Naive thymus-derived CD8-positive, alpha-beta T cell (primary cell): ENCODE data around the gene SLC8A3. TPM values are rescaled to one million over a fixed set of nuclear protein-coding genes. Genes with fewer than 3 reads are reported as not detected.

Experiments used
- ATAC-seq, 2 donors: fragments of 150-1000 bp; cut with Tn5 transposase in 1 of 2; sonication (Bioruptor Pico), chemical (Tn5 transposase) in 1 of 2; 1 replicate in 1 of 2; 2 replicates in 1 of 2; pipeline ENCODE4 v1.10.0; 2021; ENCODE audit warnings: mild to moderate bottlenecking in 2 of 2, moderate library complexity in 2 of 2
- POLR2A ChIA-PET: fragments of 350-600 bp; sonication (Branson Sonifier 250); formaldehyde crosslinking; loops from one replicate; lab custom pipeline; 2021; ENCODE audit warnings: antibody characterized with exemption; lab: Charles Lee
- DNase-seq, 10 donors: peaks; one replicate each; pipeline versions ENCODE4 v3.0.0 to v3.0.0-alpha.2; 2020 to 2022
- H3K27ac Mint-ChIP-seq, 10 donors: one replicate each; pipeline ENCODE4 v1.8.0; 2020 to 2022; ENCODE audit warnings: mild to moderate bottlenecking in 10 of 10, mixed read lengths in 10 of 10, moderate library complexity in 4 of 10, inconsistent platforms in 1 of 10
- H3K27me3 Mint-ChIP-seq, 5 donors: one replicate each; pipeline ENCODE4 v1.8.0; 2021 to 2022; ENCODE audit warnings: mixed read lengths in 5 of 5
- H3K36me3 Mint-ChIP-seq, 3 donors: one replicate each; pipeline ENCODE4 v1.8.0; 2020 to 2022; ENCODE audit warnings: mixed read lengths in 3 of 3, mild to moderate bottlenecking in 2 of 3, inconsistent platforms in 1 of 3
- H3K4me1 Mint-ChIP-seq, 4 donors: one replicate each; pipeline ENCODE4 v1.8.0; 2021 to 2022; ENCODE audit warnings: mixed read lengths in 4 of 4
- H3K4me3 Mint-ChIP-seq, 10 donors: one replicate each; pipeline ENCODE4 v1.8.0; 2020 to 2022; ENCODE audit warnings: mild to moderate bottlenecking in 10 of 10, mixed read lengths in 10 of 10, moderate library complexity in 6 of 10, inconsistent platforms in 1 of 10
- H3K9me3 Mint-ChIP-seq, 9 donors: one replicate each; pipeline ENCODE4 v1.8.0; 2020 to 2022; ENCODE audit warnings: mixed read lengths in 9 of 9, mild to moderate bottlenecking in 3 of 9, inconsistent platforms in 1 of 9, moderate library complexity in 1 of 9
- polyA plus RNA-seq, 3 donors: library from polyadenylated mRNA; unstranded; fragments of 300-500 nt; fragmentation: Illumina TruSeq; gene quantifications; one replicate each; pipeline ENCODE4 v1.2.3, GENCODE V29; 2021
- total RNA-seq, 8 experiments: library from RNA in 2 of 8; stranded (reverse) in 2 of 8; gene quantifications; one replicate each; pipeline ENCODE4 v1.2.3 and lab custom pipeline; 2021 to 2026

SLC8A3 gene
- total and polyA plus RNA-seq, 5 experiments from 2014 or later = not detected

GRCh38 chr14:70073924-70074566 lies 114.7 kb downstream of the SLC8A3 start:
- H3K9me3 Mint-ChIP-seq = no peaks in the 10 kb centered on the region
- POLR2A ChIA-PET = no interaction called here
- no peaks in the 10 kb centered on the region for H3K36me3 Mint-ChIP-seq
- peaks cover 9 to 27% (median 15%) of the 10 kb centered on the region in 5 donors for H3K27me3 Mint-ChIP-seq
- H3K4me3 Mint-ChIP-seq = no peak overlapping the region
- ATAC-seq (no peak), DNase-seq (peak in 3 of 10 donors; percentile 12 to 15 (median 15))
- H3K4me1 Mint-ChIP-seq = no peaks in the 10 kb centered on the region
- no peak overlapping the region for H3K27ac Mint-ChIP-seq

- Mint-ChIP-seq H3K4me1 (no peaks in the 10 kb centered on the region), H3K36me3 (no peaks in the 10 kb centered on the region), H3K4me3 (no peak overlapping the region), H3K27ac (no peak overlapping the region), H3K27me3 (peaks cover 3 to 27% (median 21%) of the 10 kb centered on the region in 5 donors), H3K9me3 (no peaks in the 10 kb centered on the region)
- DNase-seq (no peak), ATAC-seq (no peak)
- POLR2A ChIA-PET = no interaction called here
These were observed 119.6 kb downstream of the SLC8A3 start for GRCh38 chr14:70069186-70069585.

GRCh38 chr14:70067810-70068209 lies 120.9 kb downstream of the SLC8A3 start:
- H3K27me3 Mint-ChIP-seq = peaks cover 6 to 37% (median 34%) of the 10 kb centered on the region in 5 donors
- ATAC-seq (no peak), DNase-seq (no peak)
- no peak overlapping the region for H3K4me3 Mint-ChIP-seq
- POLR2A ChIA-PET = no interaction called here
- no peaks in the 10 kb centered on the region for H3K36me3 Mint-ChIP-seq
- H3K4me1 Mint-ChIP-seq = no peaks in the 10 kb centered on the region
- H3K9me3 Mint-ChIP-seq = no peaks in the 10 kb centered on the region
- no peak overlapping the region for H3K27ac Mint-ChIP-seq

- no peak overlapping the region for H3K27ac Mint-ChIP-seq
- peaks cover 12 to 54% (median 33%) of the 10 kb centered on the region in 5 donors for H3K27me3 Mint-ChIP-seq
- H3K4me1 Mint-ChIP-seq = no peaks in the 10 kb centered on the region
- no peak for DNase-seq
- no peak overlapping the region for H3K4me3 Mint-ChIP-seq
- H3K9me3 Mint-ChIP-seq = no peaks in the 10 kb centered on the region
- ATAC-seq = no peak
- POLR2A ChIA-PET = no interaction called here
- H3K36me3 Mint-ChIP-seq = no peaks in the 10 kb centered on the region
These were observed 124.5 kb downstream of the SLC8A3 start for GRCh38 chr14:70064136-70064865.

- Mint-ChIP-seq H3K4me3 (no peak overlapping the region), H3K9me3 (no peaks in the 10 kb centered on the region), H3K4me1 (no peaks in the 10 kb centered on the region), H3K27ac (no peak overlapping the region), H3K27me3 (peaks cover 10 to 70% (median 35%) of the 10 kb centered on the region in 5 donors), H3K36me3 (no peaks in the 10 kb centered on the region)
- POLR2A ChIA-PET = no interaction called here
- ATAC-seq (no peak), DNase-seq (no peak)
These were observed 127.6 kb downstream of the SLC8A3 start for GRCh38 chr14:70061108-70061507.

GRCh38 chr14:70059545-70059944 lies 129.2 kb downstream of the SLC8A3 start:
- no peak overlapping the region for H3K4me3 Mint-ChIP-seq

GRCh38 chr14:70057519-70058136 lies 131.1 kb downstream of the SLC8A3 start:
- ATAC-seq (no peak), DNase-seq (no peak)
- POLR2A ChIA-PET = no interaction called here
- Mint-ChIP-seq H3K27me3 (peaks cover 11 to 47% (median 20%) of the 10 kb centered on the region in 5 donors), H3K9me3 (peaks cover 0 to 3% (median 0%) of the 10 kb centered on the region in 9 donors), H3K4me1 (peaks cover 0 to 2% (median under 1%) of the 10 kb centered on the region in 4 donors), H3K4me3 (no peak overlapping the region), H3K36me3 (no peaks in the 10 kb centered on the region), H3K27ac (no peak overlapping the region)

More at GRCh38 chr14:70059545-70059944, 129.2 kb downstream of the SLC8A3 start:
- ATAC-seq (no peak), DNase-seq (no peak)
- no peaks in the 10 kb centered on the region for H3K4me1 Mint-ChIP-seq
- H3K9me3 Mint-ChIP-seq = no peaks in the 10 kb centered on the region
- no peak overlapping the region for H3K27ac Mint-ChIP-seq
- peaks cover 13 to 62% (median 31%) of the 10 kb centered on the region in 5 donors for H3K27me3 Mint-ChIP-seq
- H3K36me3 Mint-ChIP-seq = no peaks in the 10 kb centered on the region
- POLR2A ChIA-PET = no interaction called here

- DNase-seq (peak in 1 of 10 donors; percentile 9), ATAC-seq (no peak)
- Mint-ChIP-seq H3K4me3 (no peak overlapping the region), H3K27me3 (peaks cover 6 to 18% (median 11%) of the 10 kb centered on the region in 5 donors), H3K9me3 (peaks cover 0 to 3% (median 0%) of the 10 kb centered on the region in 9 donors), H3K27ac (no peak overlapping the region), H3K36me3 (no peaks in the 10 kb centered on the region), H3K4me1 (peaks cover 1 to 8% (median 6%) of the 10 kb centered on the region in 4 donors)
- POLR2A ChIA-PET = no interaction called here
These were observed 135.8 kb downstream of the SLC8A3 start for GRCh38 chr14:70052990-70053389.

- H3K27me3 Mint-ChIP-seq = peaks cover 2 to 18% (median 10%) of the 10 kb centered on the region in 5 donors
- peaks cover 0 to 3% (median 0%) of the 10 kb centered on the region in 9 donors for H3K9me3 Mint-ChIP-seq
- POLR2A ChIA-PET = no interaction called here
- H3K4me1 Mint-ChIP-seq = peaks cover 4 to 8% (median 6%) of the 10 kb centered on the region in 4 donors
- no peak for ATAC-seq
- no peaks in the 10 kb centered on the region for H3K36me3 Mint-ChIP-seq
- no peak for DNase-seq
- H3K4me3 Mint-ChIP-seq = no peak overlapping the region
- H3K27ac Mint-ChIP-seq = no peak overlapping the region
These were observed 138.6 kb downstream of the SLC8A3 start for GRCh38 chr14:70050136-70050535.

- ATAC-seq = no peak
- H3K27me3 Mint-ChIP-seq = peaks cover 2 to 23% (median 10%) of the 10 kb centered on the region in 5 donors
- H3K4me1 Mint-ChIP-seq = peaks cover 4 to 8% (median 6%) of the 10 kb centered on the region in 4 donors
These were observed 139.1 kb downstream of the SLC8A3 start for GRCh38 chr14:70049605-70050004.

GRCh38 chr14:70048313-70048654 lies 140.5 kb downstream of the SLC8A3 start:
- no peaks in the 10 kb centered on the region for H3K9me3 Mint-ChIP-seq
- peaks cover 2 to 30% (median 12%) of the 10 kb centered on the region in 5 donors for H3K27me3 Mint-ChIP-seq
- H3K4me1 Mint-ChIP-seq = peaks cover 4 to 8% (median 6%) of the 10 kb centered on the region in 4 donors
- POLR2A ChIA-PET = no interaction called here
- H3K36me3 Mint-ChIP-seq = no peaks in the 10 kb centered on the region
- DNase-seq (no peak), ATAC-seq (no peak)
- no peak overlapping the region for H3K4me3 Mint-ChIP-seq
- H3K27ac Mint-ChIP-seq = no peak overlapping the region

More at GRCh38 chr14:70049605-70050004, 139.1 kb downstream of the SLC8A3 start:
- Mint-ChIP-seq H3K9me3 (peaks cover 0 to 3% (median 0%) of the 10 kb centered on the region in 9 donors), H3K36me3 (no peaks in the 10 kb centered on the region), H3K4me3 (no peak overlapping the region), H3K27ac (no peak overlapping the region)
- no peak for DNase-seq
- POLR2A ChIA-PET = no interaction called here

GRCh38 chr14:70047598-70048312 lies 141.0 kb downstream of the SLC8A3 start:
- POLR2A ChIA-PET = no interaction called here
- Mint-ChIP-seq H3K4me1 (peaks cover 4 to 8% (median 5%) of the 10 kb centered on the region in 4 donors), H3K4me3 (no peak overlapping the region), H3K27me3 (peaks cover 5 to 34% (median 15%) of the 10 kb centered on the region in 5 donors), H3K27ac (no peak overlapping the region), H3K36me3 (no peaks in the 10 kb centered on the region), H3K9me3 (no peaks in the 10 kb centered on the region)
- ATAC-seq = no peak
- DNase-seq = no peak
